Measurements from ENCODE around the gene KIRREL1.

DNA sequence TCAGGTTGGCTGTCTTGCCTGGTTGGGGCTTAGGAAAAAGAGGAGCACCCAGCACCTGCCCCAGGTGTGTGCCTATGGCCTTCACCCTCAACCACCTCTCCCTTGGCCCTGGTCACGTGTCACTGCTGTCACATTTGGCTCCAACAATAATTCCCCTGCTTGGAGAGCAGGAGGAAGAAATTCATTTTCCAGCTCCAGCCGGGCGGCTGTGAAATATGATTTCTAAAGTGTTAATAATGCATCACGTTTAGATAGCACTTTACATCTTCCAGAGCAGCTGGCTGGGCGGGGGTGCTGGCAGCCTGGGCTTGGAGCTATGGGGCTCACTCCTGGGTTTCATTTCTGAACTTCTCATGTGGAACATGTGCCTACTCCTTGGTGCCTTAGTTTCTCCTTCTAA is 63.1 kb downstream of the KIRREL1 start:
- TF ChIP-seq GABPA (IDR thresholded peaks at IDR 0.05; ENCODE audit: borderline replicate concordance, insufficient read depth, low read length) (no peak), NRF1 (IDR thresholded peaks at IDR 0.05; ENCODE audit: low read depth, low read length) (no peak), ZNF274 (IDR thresholded peaks at IDR 0.05; ENCODE audit: borderline replicate concordance, extremely low read depth, low read length) (no peak)
- TF ChIP-seq, protein P1, sequence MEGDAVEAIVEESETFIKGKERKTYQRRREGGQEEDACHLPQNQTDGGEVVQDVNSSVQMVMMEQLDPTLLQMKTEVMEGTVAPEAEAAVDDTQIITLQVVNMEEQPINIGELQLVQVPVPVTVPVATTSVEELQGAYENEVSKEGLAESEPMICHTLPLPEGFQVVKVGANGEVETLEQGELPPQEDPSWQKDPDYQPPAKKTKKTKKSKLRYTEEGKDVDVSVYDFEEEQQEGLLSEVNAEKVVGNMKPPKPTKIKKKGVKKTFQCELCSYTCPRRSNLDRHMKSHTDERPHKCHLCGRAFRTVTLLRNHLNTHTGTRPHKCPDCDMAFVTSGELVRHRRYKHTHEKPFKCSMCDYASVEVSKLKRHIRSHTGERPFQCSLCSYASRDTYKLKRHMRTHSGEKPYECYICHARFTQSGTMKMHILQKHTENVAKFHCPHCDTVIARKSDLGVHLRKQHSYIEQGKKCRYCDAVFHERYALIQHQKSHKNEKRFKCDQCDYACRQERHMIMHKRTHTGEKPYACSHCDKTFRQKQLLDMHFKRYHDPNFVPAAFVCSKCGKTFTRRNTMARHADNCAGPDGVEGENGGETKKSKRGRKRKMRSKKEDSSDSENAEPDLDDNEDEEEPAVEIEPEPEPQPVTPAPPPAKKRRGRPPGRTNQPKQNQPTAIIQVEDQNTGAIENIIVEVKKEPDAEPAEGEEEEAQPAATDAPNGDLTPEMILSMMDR (IDR thresholded peaks at IDR 0.05; ENCODE audit: control extremely low read depth in 1 of 3, insufficient read depth in 1 of 3, low read depth in 1 of 3, low read length in 3 of 3), result no peak
